Neural crest cell (in vitro differentiated cells): Measurements from ENCODE around the gene TPRKB. TPM values are rescaled to one million over a fixed set of nuclear protein-coding genes. Genes with fewer than 3 reads are reported as not detected.
"Not testable (repeated sequence)": the region's sequence is repeated elsewhere in the genome, so short reads cannot be mapped to it uniquely, and the experiment has no call there.

ENCODE experiments used
- DNase-seq: peaks from one replicate; pipeline ENCODE4 v3.0.0; 2021; ENCODE audit warnings: low read depth, mixed read lengths, low spot score
- H3K27ac Mint-ChIP-seq: one replicate; pipeline ENCODE4 v1.8.0; 2021; ENCODE audit warnings: mild to moderate bottlenecking, mixed read lengths; ENCODE audit not compliant: unreplicated experiment
- H3K27me3 Mint-ChIP-seq: 2 replicates; pipeline ENCODE4 v1.8.0; 2021; ENCODE audit warnings: low read depth, mild to moderate bottlenecking, mixed read lengths
- H3K36me3 Mint-ChIP-seq: 2 replicates; pipeline ENCODE4 v1.8.0; 2021; ENCODE audit warnings: low read depth, mild to moderate bottlenecking, mixed read lengths
- H3K4me1 Mint-ChIP-seq: 2 replicates; pipeline ENCODE4 v1.8.0; 2021; ENCODE audit warnings: mixed read lengths
- H3K4me3 Mint-ChIP-seq: one replicate; pipeline ENCODE4 v1.8.0; 2021; ENCODE audit warnings: mild to moderate bottlenecking, mixed read lengths
- H3K9me3 Mint-ChIP-seq: 2 replicates; pipeline ENCODE4 v1.8.0; 2021; ENCODE audit warnings: mixed read lengths
- total RNA-seq: library from RNA; stranded (reverse); gene quantifications from 2 replicates; pipeline ENCODE4 v1.2.1, GENCODE V29; 2021
- TF ChIP-seq, protein P1 (sequence below): fragments of 200-600 bp; sonication (generic); conservative IDR thresholded peaks from 2 replicates; pipeline ENCODE4 v1.5.0; 2021; ENCODE audit warnings: antibody characterized with exemption, mild to moderate bottlenecking

TPRKB gene
- total RNA-seq, 1 donor from 2014 or later, result 44.2 TPM

DNA sequence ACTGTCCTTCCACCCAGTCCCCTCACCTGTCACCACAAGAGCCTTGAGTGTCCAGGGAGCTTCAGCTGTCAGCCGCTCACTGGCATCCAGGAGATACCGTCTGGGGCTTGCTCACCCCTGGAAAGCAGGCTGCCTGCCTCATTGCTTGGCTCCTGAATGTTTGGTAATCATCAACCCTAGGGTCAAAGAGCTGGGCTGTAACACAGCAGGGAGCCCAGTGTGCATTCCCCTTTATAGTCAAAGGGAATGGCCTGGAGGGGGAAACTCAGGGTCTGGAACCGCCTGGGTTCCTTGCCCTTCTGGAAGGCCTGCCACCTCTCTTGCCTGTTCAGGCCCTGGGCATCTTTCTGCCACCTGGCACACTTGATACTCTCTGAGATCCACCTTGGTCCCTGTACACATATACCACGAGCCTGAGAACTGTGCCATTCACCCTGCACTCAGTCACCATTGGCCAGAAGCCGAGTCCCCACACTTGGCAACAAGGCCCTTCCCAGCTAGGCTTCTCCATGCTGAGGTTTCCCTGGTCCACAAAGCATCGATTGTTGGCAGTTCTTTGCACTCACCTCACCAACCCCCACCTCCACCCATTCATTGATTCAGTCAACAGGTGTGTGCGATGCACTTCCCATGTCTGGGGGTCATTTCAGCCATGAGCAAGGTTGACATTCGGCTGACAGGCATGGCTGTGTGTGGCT is 35.0 kb downstream of the TPRKB start:
- peaks cover 8% of the 10 kb centered on the region for H3K4me1 Mint-ChIP-seq
- no peak overlapping the region for H3K4me3 Mint-ChIP-seq
- peaks cover 3% of the 10 kb centered on the region for H3K9me3 Mint-ChIP-seq
- TF ChIP-seq, protein P1, sequence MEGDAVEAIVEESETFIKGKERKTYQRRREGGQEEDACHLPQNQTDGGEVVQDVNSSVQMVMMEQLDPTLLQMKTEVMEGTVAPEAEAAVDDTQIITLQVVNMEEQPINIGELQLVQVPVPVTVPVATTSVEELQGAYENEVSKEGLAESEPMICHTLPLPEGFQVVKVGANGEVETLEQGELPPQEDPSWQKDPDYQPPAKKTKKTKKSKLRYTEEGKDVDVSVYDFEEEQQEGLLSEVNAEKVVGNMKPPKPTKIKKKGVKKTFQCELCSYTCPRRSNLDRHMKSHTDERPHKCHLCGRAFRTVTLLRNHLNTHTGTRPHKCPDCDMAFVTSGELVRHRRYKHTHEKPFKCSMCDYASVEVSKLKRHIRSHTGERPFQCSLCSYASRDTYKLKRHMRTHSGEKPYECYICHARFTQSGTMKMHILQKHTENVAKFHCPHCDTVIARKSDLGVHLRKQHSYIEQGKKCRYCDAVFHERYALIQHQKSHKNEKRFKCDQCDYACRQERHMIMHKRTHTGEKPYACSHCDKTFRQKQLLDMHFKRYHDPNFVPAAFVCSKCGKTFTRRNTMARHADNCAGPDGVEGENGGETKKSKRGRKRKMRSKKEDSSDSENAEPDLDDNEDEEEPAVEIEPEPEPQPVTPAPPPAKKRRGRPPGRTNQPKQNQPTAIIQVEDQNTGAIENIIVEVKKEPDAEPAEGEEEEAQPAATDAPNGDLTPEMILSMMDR, result no peak
- peaks cover 3% of the 10 kb centered on the region for H3K27me3 Mint-ChIP-seq
- H3K36me3 Mint-ChIP-seq, result peaks cover 4% of the 10 kb centered on the region
- H3K27ac Mint-ChIP-seq, result no peak overlapping the region
- no peak for DNase-seq

DNA sequence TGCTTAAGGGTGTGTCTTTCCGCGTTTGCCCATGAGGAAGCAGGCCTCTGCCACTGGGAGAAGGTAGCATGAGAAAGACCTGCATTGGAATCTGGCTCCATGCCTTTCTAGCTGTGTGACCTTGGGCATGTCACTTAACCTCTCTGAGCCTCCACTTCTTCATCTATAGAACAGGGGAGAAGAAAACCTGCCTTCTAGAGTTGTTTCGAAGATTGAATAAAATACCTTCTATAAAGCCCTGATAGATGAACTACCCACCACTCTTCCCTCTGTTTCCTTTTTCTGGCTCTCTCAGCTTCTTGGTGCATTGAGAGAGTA is 35.7 kb downstream of the TPRKB start:
- not testable (repeated sequence) for H3K9me3 Mint-ChIP-seq, H3K4me1 Mint-ChIP-seq, DNase-seq, H3K27me3 Mint-ChIP-seq, H3K36me3 Mint-ChIP-seq, H3K4me3 Mint-ChIP-seq
- peak overlapping the region; percentile 75 for H3K27ac Mint-ChIP-seq

DNA sequence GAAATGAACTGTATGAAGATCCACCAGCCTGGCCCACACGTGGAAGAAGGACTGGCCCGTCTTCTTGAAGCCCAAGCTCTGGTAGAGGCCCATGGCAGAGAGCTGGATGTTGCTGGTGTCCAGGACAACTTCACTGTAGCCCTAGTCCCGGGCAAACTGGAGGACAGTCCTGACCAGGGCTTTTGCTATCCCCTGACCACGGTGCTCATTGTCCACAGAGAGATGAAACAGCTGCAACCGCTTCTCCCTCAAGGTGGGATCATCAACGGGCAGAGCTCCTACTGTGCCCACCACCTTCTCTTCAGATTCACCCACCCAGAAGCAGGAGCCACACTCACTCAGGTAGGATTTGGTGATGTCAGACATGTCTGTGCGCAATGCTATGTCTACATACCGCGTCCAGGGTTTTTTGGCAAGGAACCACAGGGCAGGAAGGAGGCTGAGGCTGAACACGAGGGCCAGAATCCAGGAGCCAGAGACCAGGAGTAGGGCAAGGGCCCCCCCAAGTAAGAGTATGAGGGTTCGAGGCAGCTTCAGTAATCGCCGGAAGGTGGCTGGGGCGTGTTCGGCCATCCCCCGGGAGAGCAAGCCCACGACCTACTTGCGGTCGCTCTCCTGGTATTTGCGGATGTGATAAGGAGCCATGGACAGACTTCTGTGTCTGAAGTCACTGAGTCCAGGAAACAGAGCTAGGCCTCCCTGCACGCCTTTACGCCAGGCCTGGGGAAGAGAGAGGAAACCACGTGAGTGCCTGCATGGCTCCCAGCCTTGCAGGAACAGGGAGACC is 36.3 kb downstream of the TPRKB start:
- Mint-ChIP-seq H3K27me3 (no peaks in the 10 kb centered on the region), H3K27ac (no peak overlapping the region), H3K36me3 (peaks cover 4% of the 10 kb centered on the region), H3K4me1 (peaks cover 8% of the 10 kb centered on the region), H3K4me3 (no peak overlapping the region), H3K9me3 (peaks cover 3% of the 10 kb centered on the region)
- no peak for DNase-seq
- TF ChIP-seq, protein P1, result no peak

DNA sequence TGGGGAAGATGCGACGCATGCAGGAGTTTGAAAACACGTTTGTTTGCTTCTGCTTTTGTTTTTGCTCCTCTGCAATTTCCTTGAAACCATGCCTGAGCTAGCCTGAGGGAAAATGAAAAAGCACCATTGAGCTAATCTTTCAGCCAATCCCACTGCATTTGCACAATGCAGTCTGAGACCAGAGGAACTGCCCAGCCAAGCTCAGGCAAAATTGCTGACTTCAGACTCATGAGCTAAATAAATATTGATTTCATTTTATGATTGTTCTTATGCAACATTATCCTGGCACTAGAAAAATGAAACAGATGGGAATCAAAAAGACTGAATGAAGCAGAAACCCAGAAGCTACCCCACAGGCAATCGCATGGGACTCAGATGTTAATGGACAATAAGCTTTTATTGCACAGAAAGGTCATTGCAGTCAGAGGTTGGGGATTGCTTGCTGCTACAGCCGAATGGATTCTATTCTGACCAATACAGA is 37.0 kb downstream of the TPRKB start:
- H3K27ac Mint-ChIP-seq, result no peak overlapping the region
- TF ChIP-seq, protein P1, result no peak
- no peaks in the 10 kb centered on the region for H3K27me3 Mint-ChIP-seq
- peaks cover 3% of the 10 kb centered on the region for H3K9me3 Mint-ChIP-seq
- H3K36me3 Mint-ChIP-seq, result peaks cover 4% of the 10 kb centered on the region
- H3K4me3 Mint-ChIP-seq, result no peak overlapping the region
- no peak for DNase-seq
- H3K4me1 Mint-ChIP-seq, result peaks cover 8% of the 10 kb centered on the region

DNA sequence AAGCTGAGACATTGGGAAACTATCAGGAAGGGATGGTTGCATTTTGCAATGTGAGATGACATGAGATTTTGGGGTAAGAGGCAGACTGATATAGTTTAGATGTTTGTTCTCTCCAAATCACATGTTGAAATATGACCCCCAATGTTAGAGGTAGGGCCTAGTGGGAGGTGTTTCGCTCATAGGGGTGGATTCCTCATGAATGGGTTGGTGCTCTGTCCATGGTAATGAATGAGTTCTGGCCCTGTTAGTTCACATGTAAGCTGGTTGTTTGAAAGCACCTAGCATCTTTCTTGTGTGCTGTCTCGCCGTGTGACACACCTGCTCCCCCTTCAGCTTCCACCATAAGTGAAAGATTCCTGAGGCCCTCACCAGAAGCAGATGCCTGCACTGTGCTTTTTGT is 37.7 kb downstream of the TPRKB start:
- H3K36me3 Mint-ChIP-seq, result peaks cover 4% of the 10 kb centered on the region
- H3K27me3 Mint-ChIP-seq, result no peaks in the 10 kb centered on the region
- no peak overlapping the region for H3K4me3 Mint-ChIP-seq
- H3K9me3 Mint-ChIP-seq, result peaks cover 3% of the 10 kb centered on the region
- TF ChIP-seq, protein P1, result no peak
- no peak for DNase-seq
- peaks cover 8% of the 10 kb centered on the region for H3K4me1 Mint-ChIP-seq
- no peak overlapping the region for H3K27ac Mint-ChIP-seq

DNA sequence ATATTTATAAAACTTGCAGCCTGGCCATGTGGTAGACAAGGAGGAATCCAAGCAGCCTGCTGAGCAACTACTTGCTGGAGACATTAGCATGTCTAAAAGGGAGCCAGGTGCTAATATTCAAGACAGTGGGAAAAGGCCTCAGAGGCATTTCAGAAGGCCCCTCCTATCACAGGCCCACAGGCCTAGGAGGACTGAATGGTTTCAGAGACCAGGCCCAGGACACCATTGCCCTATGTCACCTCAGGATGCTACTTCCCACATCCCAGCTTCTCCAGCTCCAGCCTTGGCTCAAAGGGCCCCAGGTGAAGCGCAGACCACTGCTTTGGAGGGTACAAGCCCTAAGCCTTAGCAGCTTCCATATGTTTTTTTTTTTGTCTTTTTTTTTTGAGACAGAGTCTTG is 39.0 kb downstream of the TPRKB start:
- H3K36me3 Mint-ChIP-seq, result peaks cover 4% of the 10 kb centered on the region
- no peak overlapping the region for H3K4me3 Mint-ChIP-seq
- peaks cover 3% of the 10 kb centered on the region for H3K9me3 Mint-ChIP-seq
- no peaks in the 10 kb centered on the region for H3K27me3 Mint-ChIP-seq
- TF ChIP-seq, protein P1, result no peak
- no peak for DNase-seq
- peaks cover 8% of the 10 kb centered on the region for H3K4me1 Mint-ChIP-seq
- H3K27ac Mint-ChIP-seq, result no peak overlapping the region
